Measurements from ENCODE around the gene LAMA5.

DNA sequence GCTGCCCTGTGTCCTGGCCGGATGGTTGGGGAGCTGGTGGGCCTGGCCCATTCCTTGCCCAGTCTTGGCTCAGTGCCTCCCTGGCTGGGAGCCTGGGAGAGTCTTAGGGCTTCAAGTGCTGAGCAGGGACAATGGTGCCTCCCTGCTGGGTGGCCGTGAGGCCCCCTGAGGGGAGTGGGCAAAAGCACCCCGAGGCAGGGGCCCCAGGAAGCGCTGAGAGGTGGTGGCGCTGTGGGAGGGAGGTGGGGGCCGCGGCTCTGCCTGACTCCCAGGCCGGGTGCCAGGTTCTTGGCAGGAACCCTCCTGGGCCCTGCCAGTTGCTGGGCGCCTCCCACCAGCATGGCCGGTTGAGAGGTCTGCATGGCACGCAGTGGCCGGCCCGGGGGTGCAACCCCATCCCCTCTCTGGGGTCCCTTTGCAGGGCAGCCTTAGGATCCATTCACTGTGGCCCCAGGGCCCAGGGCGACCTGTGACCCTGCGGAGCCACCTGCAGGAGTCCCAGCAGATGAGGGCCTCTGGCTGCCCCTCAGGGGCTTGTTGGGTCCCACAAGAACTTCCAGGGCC, 10.6 kb upstream of the LAMA5 start:
- TF ChIP-seq, protein P1, sequence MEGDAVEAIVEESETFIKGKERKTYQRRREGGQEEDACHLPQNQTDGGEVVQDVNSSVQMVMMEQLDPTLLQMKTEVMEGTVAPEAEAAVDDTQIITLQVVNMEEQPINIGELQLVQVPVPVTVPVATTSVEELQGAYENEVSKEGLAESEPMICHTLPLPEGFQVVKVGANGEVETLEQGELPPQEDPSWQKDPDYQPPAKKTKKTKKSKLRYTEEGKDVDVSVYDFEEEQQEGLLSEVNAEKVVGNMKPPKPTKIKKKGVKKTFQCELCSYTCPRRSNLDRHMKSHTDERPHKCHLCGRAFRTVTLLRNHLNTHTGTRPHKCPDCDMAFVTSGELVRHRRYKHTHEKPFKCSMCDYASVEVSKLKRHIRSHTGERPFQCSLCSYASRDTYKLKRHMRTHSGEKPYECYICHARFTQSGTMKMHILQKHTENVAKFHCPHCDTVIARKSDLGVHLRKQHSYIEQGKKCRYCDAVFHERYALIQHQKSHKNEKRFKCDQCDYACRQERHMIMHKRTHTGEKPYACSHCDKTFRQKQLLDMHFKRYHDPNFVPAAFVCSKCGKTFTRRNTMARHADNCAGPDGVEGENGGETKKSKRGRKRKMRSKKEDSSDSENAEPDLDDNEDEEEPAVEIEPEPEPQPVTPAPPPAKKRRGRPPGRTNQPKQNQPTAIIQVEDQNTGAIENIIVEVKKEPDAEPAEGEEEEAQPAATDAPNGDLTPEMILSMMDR (IDR thresholded peaks at IDR 0.05), result no peak
- TF ChIP-seq POLR2A (IDR thresholded peaks at IDR 0.05), result no peak

Measured in stomach (tissue), 4 donors.